Activated B cell treated with CpG ODN at 0.5 μM for 24 hours (primary cell): ENCODE results near the gene SLITRK4. TPM values are rescaled to one million over a fixed set of nuclear protein-coding genes. Genes with fewer than 3 reads are reported as not detected.

Experiments used
- ATAC-seq: fragments of 200-7000 bp; cut with Tn5 transposase; one replicate; pipeline ENCODE4 v1.10.0; 2021; ENCODE audit warnings: low read depth, mild to moderate bottlenecking, moderate library complexity
- CTCF ChIA-PET: fragments of 350-600 bp; sonication (Branson Sonifier 250); formaldehyde crosslinking; loops from one replicate; lab custom pipeline; 2021; ENCODE audit warnings: antibody characterized with exemption; lab: Charles Lee
- POLR2A ChIA-PET: fragments of 350-600 bp; sonication (Branson Sonifier 250); formaldehyde crosslinking; loops from one replicate; lab custom pipeline; 2021; ENCODE audit warnings: antibody characterized with exemption; lab: Charles Lee
- DNase-seq: peaks from one replicate; pipeline ENCODE4 v3.0.0; 2022
- H3K27ac Mint-ChIP-seq: one replicate; pipeline ENCODE4 v1.8.0; 2020; ENCODE audit warnings: mixed read lengths
- H3K27me3 Mint-ChIP-seq: one replicate; pipeline ENCODE4 v1.8.0; 2021; ENCODE audit warnings: mixed read lengths
- H3K36me3 Mint-ChIP-seq: one replicate; pipeline ENCODE4 v1.8.0; 2021; ENCODE audit warnings: low read depth, mixed read lengths
- H3K4me1 Mint-ChIP-seq: one replicate; pipeline ENCODE4 v1.8.0; 2021; ENCODE audit warnings: mixed read lengths
- H3K4me3 Mint-ChIP-seq: one replicate; pipeline ENCODE4 v1.8.0; 2020; ENCODE audit warnings: mild to moderate bottlenecking, mixed read lengths
- H3K9me3 Mint-ChIP-seq: one replicate; pipeline ENCODE4 v1.8.0; 2020; ENCODE audit warnings: mixed read lengths
- CTCF ChIP-seq: fragments of 200-600 bp; IDR thresholded peaks from one replicate; pipeline ENCODE4 v1.8.0; 2022; ENCODE audit warnings: antibody characterized with exemption, mild to moderate bottlenecking
- intact Hi-C: fragments of 100-400 bp; cut with micrococcal nuclease; formaldehyde crosslinking; loops from one replicate; pipeline ENCODE4 v1.15.1; 2024
- total RNA-seq: library from RNA; stranded (reverse); gene quantifications from 2 replicates; pipeline ENCODE4 v1.2.3, GENCODE V29; 2022

SLITRK4 gene
- total RNA-seq = not detected in 2 replicates

- TF ChIP-seq CTCF = no peak
- no peaks in the 10 kb centered on the region for H3K36me3 Mint-ChIP-seq
- DNase-seq = no peak
- no peak for ATAC-seq
- intact Hi-C loops = no loop called here
- no peaks in the 10 kb centered on the region for H3K4me1 Mint-ChIP-seq
- H3K9me3 Mint-ChIP-seq = no peaks in the 10 kb centered on the region
- no peak within 1 kb of the TSS for H3K27ac Mint-ChIP-seq
- H3K27me3 Mint-ChIP-seq = peaks cover 7% of the 10 kb centered on the region
- no peak within 1 kb of the TSS for H3K4me3 Mint-ChIP-seq
- POLR2A ChIA-PET = no interaction called here
- CTCF ChIA-PET = no interaction called here
These were observed at the start of gene SLITRK4 for GRCh38 chrX:143635915-143636314. Gene SLITRK4, minus strand, starts transcription at chrX:143636101. Its CDS starts 4,993 bp downstream, at chrX:143631108.

GRCh38 chrX:143683486-143683885 is 47.6 kb upstream of the SLITRK4 start:
- intact Hi-C loops = no loop called here
- Mint-ChIP-seq H3K27me3 (no peaks in the 10 kb centered on the region), H3K4me1 (no peaks in the 10 kb centered on the region), H3K27ac (no peak overlapping the region), H3K4me3 (no peak overlapping the region), H3K36me3 (no peaks in the 10 kb centered on the region), H3K9me3 (peaks cover 2% of the 10 kb centered on the region)
- no peak for ATAC-seq
- no peak for TF ChIP-seq CTCF
- DNase-seq = no peak
- CTCF ChIA-PET = no interaction called here
- POLR2A ChIA-PET = no interaction called here

- DNase-seq = no peak
- intact Hi-C loops = no loop called here
- Mint-ChIP-seq H3K27ac (no peak overlapping the region), H3K4me1 (no peaks in the 10 kb centered on the region), H3K36me3 (no peaks in the 10 kb centered on the region), H3K9me3 (no peaks in the 10 kb centered on the region), H3K27me3 (no peaks in the 10 kb centered on the region), H3K4me3 (no peak overlapping the region)
- TF ChIP-seq CTCF = no peak
- ChIA-PET POLR2A (no interaction called here), CTCF (no interaction called here)
- no peak for ATAC-seq
These were observed 39.0 kb upstream of the SLITRK4 start for GRCh38 chrX:143674926-143675325.

- intact Hi-C loops = no loop called here
- ChIA-PET POLR2A (no interaction called here), CTCF (no interaction called here)
- no peaks in the 10 kb centered on the region for H3K36me3 Mint-ChIP-seq
- TF ChIP-seq CTCF = no peak
- DNase-seq (no peak), ATAC-seq (no peak)
- H3K4me1 Mint-ChIP-seq = no peaks in the 10 kb centered on the region
- no peak overlapping the region for H3K4me3 Mint-ChIP-seq
- H3K9me3 Mint-ChIP-seq = no peaks in the 10 kb centered on the region
- H3K27me3 Mint-ChIP-seq = no peaks in the 10 kb centered on the region
- no peak overlapping the region for H3K27ac Mint-ChIP-seq
These were observed 33.5 kb upstream of the SLITRK4 start for GRCh38 chrX:143669395-143669794.

- Mint-ChIP-seq H3K36me3 (no peaks in the 10 kb centered on the region), H3K27me3 (no peaks in the 10 kb centered on the region), H3K9me3 (no peaks in the 10 kb centered on the region), H3K4me1 (no peaks in the 10 kb centered on the region), H3K27ac (no peak overlapping the region), H3K4me3 (no peak overlapping the region)
- ATAC-seq (no peak), DNase-seq (no peak)
- no peak for TF ChIP-seq CTCF
- ChIA-PET CTCF (no interaction called here), POLR2A (no interaction called here)
- intact Hi-C loops = no loop called here
These were observed 28.4 kb upstream of the SLITRK4 start for GRCh38 chrX:143664302-143664701.
